Fibroblast of peridontal ligament (primary cell): Measurements from ENCODE around the gene MYH7.

Experiments used
- DNase-seq: peaks from one replicate; pipeline ENCODE4 v3.0.0-alpha.2; 2010; ENCODE audit errors: extremely low read depth

Gene MYH7

DNA sequence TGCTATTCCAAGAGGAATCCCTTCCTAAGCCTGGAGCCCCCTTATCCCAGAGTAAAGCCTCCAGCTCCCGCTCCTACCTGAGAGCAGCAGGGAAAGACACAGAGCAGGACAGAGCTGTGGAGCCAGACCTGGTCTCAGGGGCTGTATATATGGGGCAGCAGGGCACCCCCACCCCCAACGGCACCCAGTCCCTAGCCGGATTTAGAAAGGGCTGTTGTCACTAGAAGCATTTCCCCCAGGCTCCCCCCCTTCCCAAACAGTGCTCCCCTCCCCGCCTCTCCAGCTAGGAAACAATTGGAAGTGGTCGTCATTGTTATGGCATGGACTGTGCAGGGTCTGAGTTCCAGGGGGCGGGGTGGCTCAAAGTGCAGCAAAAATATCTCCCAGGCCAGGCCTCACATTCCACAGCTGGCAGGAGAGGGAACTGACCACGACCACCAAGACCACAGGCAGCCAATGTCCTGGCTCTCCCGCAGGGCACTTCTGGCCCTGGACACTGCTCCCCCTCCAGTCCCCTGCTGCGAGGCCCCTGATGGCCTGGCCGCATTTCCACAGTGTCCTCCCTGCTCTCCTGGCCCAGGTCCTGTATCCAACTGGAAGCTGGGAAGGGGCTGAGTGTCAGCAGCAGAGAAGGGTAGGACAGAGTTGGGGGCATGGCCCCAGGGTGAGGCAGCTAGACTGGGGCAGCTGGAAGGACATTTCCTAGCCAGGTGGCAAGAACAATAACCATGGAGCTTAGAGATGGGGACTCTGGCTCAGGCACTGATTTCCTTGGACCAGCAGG lies at the start of gene MYH7:
MYH7 (minus strand) TSS at position 118 of the 784 bp plus-strand sequence. CDS start 1,928 bp downstream, outside the sequence.
- DNase-seq: no peak

DNA sequence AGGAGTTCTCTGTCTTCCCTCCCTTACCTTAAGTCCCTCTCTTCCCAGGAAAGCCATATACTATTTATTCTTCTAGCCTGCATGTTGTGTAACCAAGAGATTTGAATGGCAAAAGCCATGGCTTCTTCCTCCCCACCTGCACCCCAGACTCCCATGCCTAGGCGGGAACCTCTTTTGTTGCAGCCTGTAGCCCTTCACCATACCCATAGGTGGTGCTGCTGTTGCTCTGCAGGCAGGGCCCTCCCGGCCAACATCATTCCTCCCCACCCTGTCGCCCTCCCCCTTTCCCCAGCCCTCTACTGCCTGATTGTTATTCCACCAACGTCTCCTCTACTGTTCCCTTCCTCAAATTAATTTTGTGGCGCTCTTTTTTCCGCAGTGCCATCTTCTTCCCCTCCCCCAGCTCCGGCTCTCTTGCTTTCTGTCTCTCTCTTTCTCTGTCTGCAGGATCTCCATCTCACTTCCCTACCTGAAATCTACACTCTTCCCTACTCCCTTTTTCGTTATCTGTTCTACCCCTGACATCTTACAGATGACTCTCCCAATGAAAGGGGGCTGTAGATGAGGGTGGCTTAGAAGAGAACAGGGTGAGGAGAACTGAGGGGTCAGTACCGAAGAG lies 47.9 kb upstream of the MYH7 start:
- DNase-seq: no peak

DNA sequence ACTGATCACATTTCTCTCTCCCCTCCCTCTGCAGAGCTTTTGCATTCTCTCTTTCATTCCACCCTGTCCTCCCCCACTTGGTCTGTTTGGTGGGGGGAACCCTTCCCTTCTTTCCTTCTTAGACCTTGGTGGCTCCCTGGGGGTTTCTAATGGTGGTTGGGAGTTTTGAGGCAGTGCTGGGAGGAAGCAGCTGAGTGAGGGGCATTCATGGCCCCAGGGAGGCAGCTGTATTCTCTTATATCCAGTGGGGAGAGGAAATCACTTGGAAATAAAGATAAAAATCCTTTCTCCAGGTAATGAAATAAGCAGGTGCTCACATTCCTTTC lies 47.3 kb upstream of the MYH7 start:
- DNase-seq: no peak

DNA sequence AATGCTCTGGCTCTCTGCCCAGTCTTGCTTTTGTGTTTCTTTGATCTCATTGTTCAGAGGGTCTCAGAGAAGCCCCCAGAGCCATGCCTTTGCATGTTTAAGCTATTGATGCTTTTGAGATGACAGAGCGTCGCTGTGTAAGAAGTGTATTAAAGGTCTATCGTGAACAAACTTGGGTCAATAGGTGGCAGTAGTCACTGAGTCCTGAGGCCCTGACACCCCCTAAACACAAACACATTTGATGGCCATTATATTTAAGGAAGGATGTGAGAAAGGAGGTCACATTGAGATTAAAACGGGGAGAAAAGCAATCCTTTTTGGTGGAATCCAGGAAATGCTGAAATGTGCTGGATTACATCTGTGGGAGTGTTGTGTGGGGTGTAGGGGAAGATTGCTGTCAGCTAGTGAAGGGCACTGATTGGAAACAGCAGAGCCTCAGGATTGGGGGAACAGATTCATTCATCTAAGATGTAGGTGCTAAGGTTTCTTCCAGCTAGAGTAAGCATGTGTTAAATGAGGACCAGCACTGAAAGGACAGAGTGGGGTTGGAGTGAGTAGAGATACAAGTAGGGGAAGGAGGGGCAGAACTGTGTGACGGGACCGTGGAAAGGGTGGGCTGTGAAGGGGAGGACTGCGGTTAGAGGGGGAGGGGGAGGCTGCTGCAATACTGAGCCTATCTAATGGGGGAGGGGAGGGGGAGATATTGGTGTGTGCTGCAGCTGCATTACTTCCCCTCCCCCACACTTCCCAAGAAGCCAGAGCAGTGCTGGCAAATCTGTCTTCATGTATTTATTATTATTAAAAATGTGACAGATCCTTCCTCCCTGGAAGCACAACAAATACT lies 46.7 kb upstream of the MYH7 start:
- DNase-seq: no peak

DNA sequence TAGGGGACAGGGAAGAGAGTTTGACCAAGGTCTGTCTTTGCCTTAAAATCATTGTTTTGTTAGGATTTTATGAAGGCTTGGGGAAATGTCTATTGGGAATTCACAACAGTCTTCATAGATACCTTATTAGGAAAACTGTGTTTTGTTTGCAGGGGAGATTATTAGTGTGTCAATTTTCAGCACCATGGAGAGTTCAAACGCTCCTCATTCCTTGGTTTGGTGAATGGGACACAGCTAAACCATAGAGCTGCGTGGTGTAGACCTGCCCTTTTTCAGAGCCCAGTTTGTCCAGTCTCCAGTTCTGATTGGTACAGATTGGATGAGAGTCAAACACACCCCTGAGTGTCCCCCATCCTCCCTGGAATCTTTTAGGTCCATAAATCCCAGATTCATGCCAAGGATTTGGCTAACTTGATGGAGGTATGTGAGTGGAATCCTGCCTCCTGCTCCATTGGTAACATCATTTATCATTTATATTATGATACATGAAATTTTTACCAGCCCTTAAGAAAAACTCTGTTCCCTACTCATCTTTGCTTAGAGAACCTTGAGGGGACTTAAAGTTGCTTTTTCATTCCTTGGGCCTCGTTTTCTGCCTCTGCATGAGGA lies 46.0 kb upstream of the MYH7 start:
- DNase-seq: peak; percentile 22

DNA sequence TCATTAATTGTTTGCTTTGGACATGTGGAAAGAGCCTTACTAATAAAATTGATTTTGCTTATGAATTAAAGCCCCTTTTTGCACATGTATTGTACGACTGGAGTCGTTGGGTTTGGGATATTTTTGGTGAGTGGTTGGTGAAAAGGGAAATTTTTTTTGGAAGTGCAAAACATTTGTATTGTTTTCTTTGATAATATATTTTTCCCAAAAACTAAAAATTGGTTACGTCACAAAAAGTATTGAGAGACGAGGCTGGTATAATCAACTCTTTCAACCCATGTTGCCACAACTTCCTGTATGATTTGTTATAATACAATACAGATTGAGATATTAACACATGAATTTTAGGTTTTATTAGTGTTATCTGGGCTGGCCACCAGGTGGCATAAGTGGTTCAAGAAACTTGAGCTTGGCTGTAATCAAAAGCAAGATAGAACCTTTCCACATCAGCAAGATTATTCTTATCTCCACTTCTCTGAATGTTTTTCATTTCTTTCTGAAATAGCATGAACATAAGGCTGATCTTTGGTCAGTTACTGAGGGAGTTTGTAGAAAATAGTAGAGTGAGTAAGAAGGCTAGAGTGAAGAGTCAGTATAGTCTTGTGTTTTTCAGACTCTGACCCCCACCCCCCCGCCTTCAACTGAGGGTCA lies 42.8 kb upstream of the MYH7 start:
- peak; percentile 81 for DNase-seq

DNA sequence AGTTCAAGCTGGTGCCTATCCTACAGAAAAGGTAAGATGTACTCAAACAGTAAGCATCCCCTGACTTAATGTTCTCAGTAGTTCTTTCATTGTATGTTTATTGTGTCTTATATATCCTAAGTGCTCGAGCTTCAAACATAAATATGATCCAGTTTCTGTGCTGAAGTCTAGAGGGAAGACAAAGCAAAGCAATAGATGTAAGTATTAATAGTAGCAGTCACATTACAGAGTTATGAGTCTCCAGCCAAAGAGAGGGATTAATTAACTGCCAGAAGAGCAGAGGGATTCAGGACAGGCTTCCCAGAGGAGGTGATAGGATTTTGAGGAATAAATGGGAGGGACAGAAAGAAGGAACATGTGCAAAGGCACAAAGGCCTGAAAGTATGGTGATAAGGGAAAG lies 35.5 kb upstream of the MYH7 start:
- DNase-seq: no peak

DNA sequence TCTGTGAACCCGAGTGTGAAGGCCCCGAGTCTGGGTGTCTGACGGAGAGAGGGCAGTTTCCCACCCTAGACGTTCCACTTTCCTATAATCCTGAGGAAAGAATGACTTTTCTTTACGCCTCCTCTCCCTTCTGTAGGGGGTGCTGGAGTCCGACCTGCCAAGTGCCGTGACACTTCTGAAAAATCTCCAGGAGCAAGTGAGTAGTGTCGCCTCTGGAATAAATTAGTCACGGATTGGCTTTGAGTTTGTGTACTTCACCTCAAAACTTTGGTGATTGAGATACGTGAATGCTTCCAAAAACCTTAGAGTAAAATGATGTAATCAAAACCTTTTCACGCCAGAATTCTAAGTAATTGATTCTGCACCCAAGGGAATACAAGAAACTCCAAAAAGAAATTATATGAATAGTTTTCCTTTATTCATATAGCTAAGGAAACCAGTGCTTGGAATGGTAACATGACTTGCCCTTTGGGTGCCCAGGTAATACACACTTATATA lies 34.5 kb upstream of the MYH7 start:
- no peak for DNase-seq

DNA sequence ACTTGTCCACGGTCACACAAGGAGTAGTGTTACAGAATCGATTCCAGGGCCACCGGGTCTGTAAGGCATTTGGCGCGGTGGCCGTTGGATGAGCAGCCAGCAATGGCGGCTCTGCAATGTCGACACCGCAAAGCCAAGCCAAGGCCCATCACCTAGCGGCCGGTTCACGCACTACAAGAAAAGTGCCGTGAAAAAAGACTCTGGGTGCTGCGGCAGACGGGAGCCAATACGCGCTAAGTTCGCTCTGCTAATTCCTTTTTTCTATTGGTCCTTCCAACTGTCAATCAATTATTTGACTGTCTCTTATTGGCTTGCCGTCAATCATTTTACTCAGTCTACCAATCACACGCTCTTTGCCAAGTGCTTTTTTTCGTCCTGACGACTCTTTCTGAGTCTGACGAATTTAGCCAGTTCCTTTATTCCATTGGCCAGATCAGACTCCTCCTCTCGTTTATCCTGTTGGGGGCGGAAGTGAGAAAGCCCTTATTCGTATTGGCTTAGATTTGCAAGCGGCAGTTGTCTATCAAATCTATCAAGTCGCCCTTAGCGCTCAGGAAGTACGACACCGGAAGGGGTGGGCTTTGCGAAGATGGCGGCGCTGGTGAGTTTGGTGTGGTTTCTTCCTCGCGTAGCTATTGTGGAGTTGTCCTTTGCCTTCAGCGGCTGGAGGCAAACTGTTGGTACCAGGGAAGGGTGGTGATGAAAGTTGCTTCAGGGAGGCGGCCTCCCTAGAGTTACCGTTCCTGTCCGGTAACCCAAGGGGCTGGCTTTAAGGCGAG lies 33.9 kb upstream of the MYH7 start, which contains the start of gene NGDN:
NGDN (plus strand) TSS at position 577 of the 779 bp plus-strand sequence; CDS start at position 590, 13 bp downstream.
- DNase-seq: peak; percentile 100

DNA sequence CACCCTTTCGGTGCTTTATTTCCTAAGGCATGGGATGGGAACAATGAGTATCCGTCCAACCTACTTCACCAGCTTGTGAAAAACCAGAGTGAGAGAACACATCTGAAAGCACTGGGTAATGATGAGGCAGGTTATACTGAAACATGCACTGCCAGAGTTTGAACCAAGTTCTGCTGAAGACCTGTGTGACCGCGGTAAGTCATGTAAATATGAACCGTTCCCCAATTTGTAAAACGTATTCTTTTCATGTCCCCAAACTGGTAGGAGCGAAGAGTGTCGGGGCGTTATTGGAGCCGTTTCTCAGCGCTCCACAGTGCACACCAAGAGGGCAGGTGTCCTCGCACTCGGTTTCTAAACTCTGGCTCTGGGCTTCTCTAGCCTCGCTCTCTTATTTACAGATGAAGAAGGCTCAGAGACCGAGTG lies 33.3 kb upstream of the MYH7 start:
- peak; percentile 7 for DNase-seq

DNA sequence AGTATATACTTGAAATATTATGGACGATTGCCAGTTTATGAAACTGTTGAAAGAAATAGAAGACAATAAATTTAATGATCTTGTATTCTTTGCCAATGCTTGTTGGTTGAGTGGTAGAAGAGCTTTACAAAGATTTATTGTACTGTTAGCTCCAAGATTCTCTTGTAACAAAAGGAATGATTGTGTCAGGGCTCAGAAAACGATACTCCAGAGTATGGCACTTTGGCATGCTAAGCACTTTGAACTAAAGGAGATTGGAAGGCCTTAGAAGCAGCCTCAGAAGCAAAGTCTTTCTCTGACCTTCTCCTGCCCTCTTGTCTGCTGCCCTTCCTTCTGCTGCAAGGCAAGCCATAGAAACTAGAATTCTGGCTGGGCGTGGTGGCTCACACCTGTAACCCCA lies 29.8 kb upstream of the MYH7 start:
- DNase-seq: no peak

DNA sequence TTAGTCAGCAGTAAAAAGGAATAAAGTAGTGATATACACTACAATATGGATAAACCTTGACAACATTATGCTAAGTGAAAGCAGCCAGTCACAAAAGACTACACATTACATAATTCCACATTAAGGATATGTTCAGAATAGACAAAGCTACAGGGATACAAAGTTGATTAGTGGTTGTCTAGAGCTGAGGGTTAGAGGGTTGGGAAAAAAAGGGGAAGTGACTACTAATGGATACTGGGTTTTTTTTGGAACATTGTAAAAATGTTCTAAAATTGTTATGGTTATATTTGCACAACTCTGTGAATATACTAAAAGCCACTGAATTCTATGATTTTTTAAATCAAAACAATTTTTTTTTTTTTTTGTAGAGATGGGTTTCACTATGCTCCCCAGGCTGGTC lies 29.2 kb upstream of the MYH7 start:
- DNase-seq: no peak

DNA sequence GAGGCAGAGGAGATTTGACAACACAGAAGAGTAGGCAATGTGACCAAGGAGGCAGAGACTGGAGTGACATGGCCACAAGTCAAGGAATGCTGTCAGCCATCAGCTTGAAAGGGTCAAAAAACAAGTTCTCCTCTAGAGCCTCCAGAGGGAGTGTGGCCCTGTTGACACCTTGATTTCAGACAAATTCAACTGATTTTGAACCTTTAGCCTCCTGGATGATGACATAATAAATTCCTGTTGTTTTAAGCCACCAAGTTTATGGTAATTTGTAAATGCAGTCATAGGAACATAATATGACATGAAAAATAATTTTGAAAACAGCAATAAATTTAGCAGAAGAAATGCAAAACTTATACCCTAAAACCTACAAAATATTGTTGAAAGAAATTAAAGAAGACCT lies 25.5 kb upstream of the MYH7 start:
- DNase-seq: no peak

DNA sequence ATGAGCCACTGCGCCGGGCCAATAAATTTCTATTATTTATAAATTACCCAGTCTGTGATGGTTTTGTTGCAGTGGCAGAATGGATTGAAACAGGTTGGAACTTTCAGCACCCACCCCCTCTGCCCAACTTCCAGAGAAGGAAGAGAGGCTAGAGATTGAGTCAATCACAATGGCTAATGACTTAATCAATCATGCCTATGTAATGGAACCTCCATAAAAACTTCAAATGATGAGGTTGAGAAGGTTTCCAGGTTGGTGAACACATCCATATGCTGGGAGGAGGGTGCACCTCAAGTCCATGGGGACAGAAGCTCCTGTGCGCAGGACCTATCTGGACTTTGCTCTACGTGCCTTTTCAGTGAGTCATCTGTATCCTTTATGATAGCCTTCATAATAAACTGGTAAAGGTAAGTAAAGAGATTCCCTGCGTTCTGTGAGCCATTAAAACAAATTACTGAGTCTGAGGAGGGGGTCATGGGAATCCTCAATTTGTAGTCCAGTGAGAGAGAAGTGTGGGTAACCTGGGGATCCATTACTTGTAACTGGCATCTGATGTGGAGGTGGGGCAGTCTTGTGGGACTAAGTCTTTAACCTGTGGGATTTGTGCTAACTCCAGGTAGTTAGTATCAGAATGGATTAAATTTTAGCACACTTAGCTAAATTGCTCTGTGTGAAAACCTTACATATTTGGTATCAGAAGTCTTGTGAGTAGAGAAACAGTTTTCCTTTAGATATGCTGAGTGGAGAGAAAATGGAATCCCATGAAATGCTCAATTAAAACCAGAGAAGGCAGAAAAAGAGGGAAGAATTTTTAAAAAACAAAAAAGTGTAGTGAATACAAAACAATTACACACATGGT lies 22.4 kb upstream of the MYH7 start:
- DNase-seq: no peak

DNA sequence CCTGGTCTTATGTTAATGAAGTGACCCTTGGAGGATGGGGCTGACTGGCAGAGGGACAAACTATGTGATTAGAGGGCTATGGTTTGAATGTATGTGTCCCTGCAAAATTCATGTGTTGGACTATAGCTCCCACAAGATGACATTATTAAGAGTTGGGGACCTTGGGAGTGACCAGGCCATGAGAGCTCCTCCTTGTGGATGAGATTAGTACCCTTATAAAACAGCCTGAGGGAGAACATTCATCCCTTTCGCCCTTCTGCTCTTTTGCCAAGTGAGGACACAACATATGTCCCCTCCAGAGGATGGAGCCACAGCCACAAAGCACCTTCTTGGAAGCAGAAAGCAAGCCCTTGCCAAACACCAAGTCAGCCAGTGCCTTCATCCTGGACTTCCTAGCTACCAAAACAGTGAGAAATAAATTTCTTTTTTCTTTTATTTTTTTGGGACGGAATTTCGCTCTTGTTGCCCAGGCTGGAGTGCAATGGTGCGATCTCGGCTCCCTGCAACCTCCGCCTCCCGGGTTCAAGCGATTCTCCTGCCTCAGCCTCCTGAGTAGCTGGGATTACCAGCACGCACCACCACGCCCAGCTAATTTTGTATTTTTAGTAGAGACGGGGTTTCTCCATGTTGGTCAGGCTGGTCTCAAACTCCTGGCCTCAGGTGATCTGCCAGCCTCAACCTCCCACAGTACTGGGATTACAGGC lies 21.6 kb upstream of the MYH7 start:
- peak; percentile 8 for DNase-seq

DNA sequence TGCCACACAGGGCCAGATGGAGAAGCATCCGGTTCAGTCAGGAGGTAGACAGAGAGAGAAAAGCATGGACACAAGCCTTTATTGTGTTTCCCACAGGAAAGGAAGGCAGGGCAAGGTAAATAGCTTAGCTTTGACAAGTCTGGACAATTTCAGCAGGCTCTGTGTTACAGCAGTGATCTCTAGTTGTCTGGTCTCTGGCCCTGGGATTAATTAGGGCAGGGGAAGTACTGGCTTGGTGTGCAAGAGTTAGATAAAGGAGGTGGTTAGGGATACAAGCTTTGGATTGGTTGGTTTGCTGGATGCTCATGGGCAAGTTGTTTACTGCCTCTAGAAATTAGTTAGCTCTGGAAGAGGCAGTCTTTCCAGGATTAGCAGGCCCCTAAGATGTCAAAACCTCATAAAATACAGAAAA lies 19.0 kb upstream of the MYH7 start:
- no peak for DNase-seq

DNA sequence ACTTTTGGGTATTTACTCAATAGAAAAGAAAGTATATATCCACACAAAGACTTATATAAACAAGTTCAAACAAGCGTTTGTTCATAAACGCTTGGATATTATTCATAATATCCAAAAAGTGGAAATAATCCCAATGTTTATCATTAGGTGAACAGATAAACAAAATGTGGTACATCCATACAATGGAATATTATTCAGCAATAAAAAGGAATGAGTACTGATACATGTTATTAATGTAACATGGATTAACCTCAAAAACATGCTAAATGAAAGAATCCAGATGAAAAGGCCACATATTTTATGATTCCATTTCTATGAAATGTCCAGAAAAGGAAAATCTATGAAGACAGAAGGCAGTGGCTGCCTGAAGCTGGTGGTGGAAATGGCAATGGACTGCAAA lies 16.8 kb upstream of the MYH7 start:
- no peak for DNase-seq

DNA sequence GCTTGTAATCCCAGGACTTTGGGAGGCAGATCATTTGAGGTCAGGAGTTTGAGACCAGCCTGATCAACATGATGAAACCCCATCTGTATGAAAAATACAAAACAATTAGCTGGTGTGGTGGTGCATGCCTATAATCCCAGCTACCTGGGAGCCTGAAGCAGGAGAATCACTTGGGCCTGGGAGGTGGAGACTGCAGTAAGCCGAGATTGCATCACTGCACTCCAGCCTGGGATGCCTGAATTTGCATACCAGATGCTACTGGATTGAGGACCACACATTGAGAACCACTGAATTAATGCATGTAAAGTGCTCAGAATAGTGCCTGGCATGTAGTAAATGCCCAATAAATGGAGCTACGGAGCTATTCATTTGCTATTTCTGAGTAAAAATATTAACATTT lies 14.9 kb upstream of the MYH7 start:
- no peak for DNase-seq

DNA sequence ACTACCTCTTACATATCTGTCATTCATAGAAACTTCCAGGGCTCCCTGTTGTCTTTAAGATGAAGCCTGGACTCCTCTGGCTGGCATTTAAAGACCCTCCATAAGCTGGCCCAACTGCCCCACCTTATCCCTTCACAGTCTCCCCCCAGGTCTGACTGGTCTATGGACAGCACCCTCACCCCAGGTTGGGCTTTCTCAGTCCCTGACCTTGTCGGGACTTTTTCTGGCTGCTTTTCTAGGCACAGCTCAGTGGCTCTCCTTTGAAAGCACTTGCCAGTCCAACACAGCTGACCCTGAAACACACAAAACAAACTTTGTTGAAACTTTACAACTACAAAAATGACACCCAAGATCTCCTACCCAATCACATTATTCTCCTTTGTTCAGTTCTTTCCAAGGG lies 13.9 kb upstream of the MYH7 start:
- DNase-seq: no peak
